Posterior vena cava (tissue), 2 donors: ENCODE data around the gene EFNA4. TPM values are rescaled to one million over a fixed set of nuclear protein-coding genes. Genes with fewer than 3 reads are reported as not detected.
"Not testable (repeated sequence)": the region's sequence is repeated elsewhere in the genome, so short reads cannot be mapped to it uniquely, and the experiment has no call there.

ENCODE experiments used
- DNase-seq: peaks from one replicate; pipeline ENCODE4 v3.0.0-alpha.2; 2020; ENCODE audit warnings: low spot score
- intact Hi-C, 2 donors: fragments of 100-400 bp; cut with DNase I; formaldehyde crosslinking; loops; one replicate each; pipeline versions ENCODE4 v1.14.1 to v1.14.2; 2022 to 2023
- total RNA-seq, 2 donors: library from RNA; stranded (reverse); fragmentation: NEBNext Ultra II Directional; extraction: Animal tissue kit (Norgen Biotek cat#: 25700); gene quantifications; one replicate each; pipeline ENCODE4 v1.2.1, GENCODE V29; 2021
- donor health status: DM: yes; HTN: yes; CAD: no.
- donor health status: DM: yes; HTN: yes; CAD: no.

Gene EFNA4
- total RNA-seq, 2 donors from 2014 or later: 2.0 to 2.6 TPM

DNA sequence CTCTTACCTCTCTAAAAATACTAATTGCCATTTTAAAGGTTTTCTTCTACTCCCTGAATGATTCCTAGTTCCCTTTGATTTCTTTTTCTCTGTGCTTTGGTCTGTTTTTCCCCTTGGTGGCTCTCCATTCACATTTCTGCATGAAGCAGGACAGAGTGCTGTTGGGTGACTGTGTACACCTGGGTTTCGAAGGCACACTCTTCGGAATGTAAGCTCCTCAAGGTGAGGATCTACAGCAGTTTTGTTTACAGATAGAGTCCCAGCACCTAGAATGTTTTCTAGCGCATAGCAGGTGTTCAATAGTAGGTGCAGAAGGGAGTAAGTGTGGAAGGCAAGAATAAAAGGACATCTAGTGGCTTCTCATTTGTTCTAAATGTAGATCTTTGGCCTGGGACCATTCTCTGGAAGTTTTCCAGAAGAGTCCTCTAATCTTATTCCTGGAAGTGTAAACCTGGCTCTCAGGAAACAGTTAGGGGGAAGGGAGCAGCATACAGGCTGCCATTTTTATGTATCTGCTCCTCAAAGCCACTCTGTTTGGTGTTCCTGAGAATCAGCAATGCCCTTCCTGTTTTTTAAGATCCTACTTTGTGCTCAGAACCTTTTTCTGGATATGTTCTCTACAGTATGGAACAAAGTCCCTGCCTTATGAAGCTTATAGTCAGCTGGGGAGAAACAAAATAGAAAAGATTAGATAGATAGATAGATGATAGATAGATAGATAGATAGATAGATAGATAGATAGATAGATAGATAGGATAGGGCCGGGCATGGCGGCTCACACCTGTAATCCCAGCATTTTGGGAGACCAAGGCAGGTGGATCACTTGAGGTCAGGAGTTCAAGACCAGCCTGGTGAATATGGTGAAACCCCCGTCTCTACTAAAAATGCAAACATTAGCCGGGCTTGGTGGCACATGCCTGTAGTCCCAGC is 41.3 kb downstream of the EFNA4 start:
- intact Hi-C loops: no loop called here

DNA sequence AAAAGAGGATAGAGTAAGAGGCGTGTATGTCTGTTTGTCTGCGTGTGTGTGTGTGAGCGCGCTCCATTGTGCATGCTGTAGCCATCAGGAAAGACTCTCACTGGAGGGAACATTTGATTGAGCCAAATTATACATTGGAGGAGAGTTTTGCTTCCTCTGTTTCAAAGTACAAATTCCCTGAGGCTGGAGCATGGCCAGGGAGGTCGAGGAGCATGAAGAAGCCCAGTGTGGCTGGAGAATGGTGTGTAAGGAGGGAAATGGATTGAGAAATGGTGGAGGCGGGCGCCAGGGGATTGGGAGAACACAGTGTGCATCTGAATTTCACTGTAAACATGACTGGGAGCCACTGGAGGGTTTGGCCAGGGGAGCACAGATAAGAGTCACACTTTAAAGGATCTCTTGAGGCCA is 42.1 kb downstream of the EFNA4 start:
- DNase-seq: no peak
- intact Hi-C loops: no loop called here

More for the DNA sequence above, 41.3 kb downstream of the EFNA4 start:
- DNase-seq: no peak

DNA sequence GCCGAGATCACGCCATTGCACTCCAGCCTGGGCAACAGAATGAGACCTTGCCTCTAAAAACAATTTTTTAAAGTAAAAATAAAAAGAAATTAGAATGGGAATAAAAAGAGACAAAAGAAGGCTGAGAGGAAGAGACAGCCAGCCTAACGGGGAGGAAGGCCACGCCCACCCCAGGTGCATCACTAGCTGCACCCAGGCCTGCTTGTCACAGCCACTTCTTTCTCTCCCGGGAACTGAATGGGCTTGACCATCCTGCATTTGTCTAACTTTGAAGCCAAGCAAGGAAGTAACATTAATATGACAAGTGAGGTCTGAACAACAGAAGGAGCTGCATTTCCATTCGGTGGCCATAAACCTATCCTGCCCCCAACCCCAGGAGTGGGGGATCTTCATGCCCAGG is 43.3 kb downstream of the EFNA4 start:
- intact Hi-C loops: no loop called here
- DNase-seq: no peak

DNA sequence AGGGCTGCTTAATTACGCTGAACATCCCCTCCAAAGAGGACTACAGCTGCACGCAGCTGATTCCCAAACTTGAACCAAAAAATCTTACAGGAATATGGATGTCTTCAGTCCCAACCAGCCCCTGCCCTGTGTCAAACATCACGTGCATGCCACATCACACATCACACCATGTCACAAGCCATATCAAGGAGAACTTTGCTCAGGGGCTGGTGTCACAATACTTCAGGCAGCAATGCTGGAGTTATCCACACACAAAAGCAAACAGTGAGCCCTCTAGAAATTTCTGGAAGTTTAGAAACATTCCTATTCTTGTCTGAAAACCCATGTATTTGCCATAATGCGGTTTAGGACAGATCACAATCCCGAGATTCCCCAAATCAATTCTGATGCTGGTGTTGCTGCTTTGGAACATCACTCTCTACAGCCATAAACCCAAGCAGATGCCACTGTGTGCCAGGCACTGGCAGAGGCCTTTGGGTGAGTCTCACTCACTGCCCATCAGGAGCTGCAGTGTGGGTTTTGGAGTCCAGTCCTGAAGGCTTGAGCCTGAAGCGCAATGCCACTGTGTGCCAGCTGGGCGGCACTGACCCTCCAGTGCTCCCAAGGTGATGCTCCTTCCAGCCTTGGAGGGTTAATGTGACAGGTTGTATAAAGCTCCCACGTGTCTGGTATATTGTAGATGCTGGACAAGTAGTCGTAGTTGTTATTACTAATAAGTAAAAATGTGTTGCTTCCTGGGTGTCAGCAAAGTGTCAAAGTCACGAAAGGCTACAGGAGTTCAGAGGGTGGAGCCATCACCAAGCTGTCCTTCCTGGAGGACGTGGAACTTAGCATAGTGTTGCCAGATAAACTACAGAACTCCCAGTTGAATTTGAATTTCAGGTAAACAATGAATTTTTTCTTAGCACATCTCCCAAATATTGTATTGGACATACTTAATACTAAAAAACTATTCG is 44.0 kb downstream of the EFNA4 start:
- no peak for DNase-seq
- intact Hi-C loops: no loop called here

DNA sequence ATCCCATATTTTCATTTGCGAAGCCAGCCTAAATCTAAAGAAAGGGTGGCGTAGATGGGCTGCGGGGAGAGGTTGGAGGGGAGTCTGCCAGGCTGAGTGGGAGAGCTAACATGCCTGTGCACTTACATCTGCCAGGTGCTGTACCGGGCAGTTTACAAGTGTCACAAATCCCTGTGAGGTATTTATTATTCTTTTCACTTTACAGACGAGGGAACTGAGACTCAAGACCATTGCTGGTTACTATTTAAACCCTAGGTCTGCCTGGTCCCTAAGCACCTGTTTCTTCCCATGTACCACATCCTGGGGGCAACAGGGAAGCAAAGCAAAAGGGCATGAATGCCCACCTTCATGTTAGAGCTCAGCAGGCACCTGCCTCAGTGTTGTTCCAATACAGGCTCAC is 44.8 kb downstream of the EFNA4 start:
- DNase-seq: no peak
- intact Hi-C loops: no loop called here

DNA sequence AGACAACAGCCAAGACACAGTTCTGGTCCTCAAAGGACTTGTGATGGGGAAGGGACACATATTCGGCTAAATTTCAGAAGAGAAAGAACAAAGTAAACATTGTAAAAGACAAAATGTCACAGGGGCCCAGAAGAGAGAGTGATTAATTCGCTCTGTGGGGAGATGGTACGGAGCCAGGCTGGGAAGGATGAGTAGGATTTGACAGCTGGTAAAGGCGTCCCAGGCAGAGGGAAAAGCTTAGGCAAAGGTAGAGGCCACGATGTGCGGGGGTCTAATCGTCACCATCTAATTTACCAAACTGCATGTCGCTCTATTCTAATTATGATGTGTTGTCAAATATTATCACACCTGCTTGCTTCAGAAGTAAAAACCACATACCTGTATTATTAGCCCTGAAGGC is 46.8 kb downstream of the EFNA4 start:
- no peak for DNase-seq
- intact Hi-C loops: no loop called here

DNA sequence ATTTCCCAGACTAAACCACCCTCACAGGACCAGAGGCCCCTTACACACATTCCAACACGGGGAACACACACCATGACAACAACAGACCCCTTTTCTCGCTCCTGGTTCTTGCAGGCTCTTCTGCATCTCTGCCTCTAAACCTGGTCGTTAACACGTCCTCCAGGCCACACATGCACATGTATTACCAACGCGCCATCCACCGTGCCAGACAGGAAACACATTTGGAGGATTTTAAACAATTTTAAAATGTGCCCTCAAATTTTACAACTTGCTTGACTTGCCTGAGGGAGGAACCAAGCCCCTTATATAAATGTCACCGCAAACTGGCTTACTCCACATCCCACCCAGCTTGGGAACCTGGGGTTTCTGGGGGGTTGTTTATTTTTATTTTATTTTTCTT is 47.3 kb downstream of the EFNA4 start:
- DNase-seq: no peak
- intact Hi-C loops: no loop called here

DNA sequence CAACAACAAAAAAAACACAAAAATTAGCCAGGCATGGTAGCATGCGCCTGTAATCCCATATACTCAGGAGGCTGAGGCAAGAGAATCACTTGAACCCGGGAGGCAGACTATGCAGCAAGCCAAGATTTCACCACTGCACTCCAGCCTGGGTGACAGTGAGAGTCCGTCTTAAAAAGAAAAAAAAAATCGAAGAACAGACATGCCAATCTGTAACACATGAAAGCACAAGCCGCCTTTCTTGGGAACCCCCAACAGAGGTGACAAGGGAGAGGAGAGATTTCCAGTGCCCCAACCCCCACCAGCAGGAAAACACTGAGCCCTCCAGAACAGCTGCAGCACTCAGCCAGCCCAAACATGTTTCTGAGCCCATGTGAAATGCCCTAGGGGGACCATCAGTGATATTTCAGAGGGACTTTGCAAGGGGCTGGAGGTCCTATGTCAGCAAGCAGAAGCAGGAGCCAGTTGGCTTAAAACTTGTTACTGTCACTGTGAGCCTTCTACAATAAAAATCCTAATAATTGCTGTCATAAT is 50.0 kb downstream of the EFNA4 start:
- intact Hi-C loops: no loop called here
- no peak for DNase-seq

DNA sequence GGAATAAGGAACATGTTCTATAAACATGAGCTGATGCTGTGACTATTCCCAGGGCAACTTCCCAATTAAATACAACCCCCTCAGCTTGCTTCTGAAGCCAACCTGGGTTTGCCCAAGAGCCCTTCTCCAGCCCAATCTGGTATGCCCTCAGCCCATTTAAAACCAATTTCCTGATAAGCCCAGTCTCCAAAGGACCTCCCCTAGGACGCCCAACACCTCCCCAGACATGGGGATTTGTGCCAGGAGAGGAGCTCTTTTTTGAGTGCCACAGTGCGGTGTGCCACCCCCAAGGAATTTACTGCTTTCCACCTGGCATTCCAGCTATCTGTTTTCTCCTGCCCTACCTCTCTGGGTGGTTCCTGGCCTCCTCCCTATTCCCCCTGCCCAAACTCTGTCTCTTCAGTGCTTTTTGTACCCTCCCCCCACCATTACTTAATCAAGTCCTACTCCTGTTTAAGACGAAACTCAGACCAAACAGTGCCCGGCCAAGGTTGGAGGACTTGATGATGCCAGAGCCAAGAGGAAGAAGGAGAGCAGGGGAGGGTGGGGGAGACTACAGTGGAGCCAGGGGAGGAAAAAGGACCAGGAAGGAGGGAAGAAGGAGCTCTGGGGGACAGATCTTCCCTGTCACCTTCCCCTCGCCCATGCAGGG is 52.7 kb downstream of the EFNA4 start:
- intact Hi-C loops: no loop called here
- no peak for DNase-seq

DNA sequence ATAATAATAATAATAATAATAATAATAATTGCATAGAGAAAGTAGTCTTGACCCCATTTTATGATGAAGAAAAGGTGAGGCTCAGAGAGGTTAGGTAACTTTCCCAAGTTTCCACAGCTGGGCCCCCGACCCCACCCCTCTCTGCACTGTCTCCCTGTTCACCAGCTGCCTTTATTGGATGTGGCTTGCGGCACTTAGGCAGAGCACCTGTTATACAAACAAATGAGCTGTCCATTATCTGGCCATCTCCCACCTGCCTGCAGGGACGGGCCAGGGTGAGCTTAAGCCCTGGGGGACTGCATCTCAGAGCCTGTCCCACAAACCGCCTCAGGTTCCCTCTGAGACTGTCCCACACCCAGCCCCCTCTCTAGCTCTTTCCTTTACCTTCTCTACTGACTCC is 54.1 kb downstream of the EFNA4 start:
- intact Hi-C loops: no loop called here
- no peak for DNase-seq

DNA sequence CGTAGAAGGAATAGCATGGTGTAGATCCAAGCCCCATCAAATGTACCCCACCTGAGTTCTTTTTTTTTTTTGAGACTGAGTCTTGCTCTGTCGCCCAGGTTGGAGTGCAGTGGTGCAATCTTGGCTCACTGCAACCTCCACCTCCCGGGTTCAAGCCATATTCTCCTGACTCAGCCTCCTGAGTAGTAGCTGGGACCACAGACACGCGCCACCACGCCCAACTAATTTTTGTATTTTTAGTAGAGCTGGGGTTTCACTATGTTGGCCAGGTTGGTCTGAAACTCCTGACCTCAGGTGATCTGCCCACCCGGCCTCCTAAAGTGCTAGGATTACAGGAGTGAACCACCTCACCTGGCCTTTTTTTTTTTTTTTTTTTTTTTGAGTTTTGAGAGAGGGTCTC is 54.5 kb downstream of the EFNA4 start:
- DNase-seq, intact Hi-C loops: not testable (repeated sequence)

Other genes starting within 250 kb of the EFNA4 start
- gene KCNN3, start 193.5 kb upstream of the EFNA4 start, total RNA-seq: 1 to 10 TPM; 1.9 to 2.0 TPM
- 10 to 100 TPM; 26.5 to 31.5 TPM for gene PMVK, start 127.0 kb upstream of the EFNA4 start, total RNA-seq
- 100 to 1,000 TPM in 1 of 2 donors, 10 to 100 TPM in 1; 95.3 to 138 TPM for gene PBXIP1, start 107.6 kb upstream of the EFNA4 start, total RNA-seq
- 10 to 100 TPM; 17.0 to 19.2 TPM for gene PYGO2, start 102.0 kb upstream of the EFNA4 start, total RNA-seq
- 100 to 1,000 TPM; 135 to 149 TPM for gene SHC1, start 93.0 kb upstream of the EFNA4 start, total RNA-seq
- 10 to 100 TPM; 22.5 to 23.4 TPM for gene CKS1B, start 89.1 kb upstream of the EFNA4 start, total RNA-seq
- 10 to 100 TPM; 18.3 to 21.6 TPM for gene FLAD1, start 80.4 kb upstream of the EFNA4 start, total RNA-seq
- gene LENEP, start 70.2 kb upstream of the EFNA4 start, total RNA-seq: not detected
- gene ZBTB7B, start 60.9 kb upstream of the EFNA4 start, total RNA-seq: 10 to 100 TPM; 50.5 to 72.8 TPM
- 1 to 10 TPM in 1 of 2 donors, under 1 TPM in 1; 0.48 to 1.1 TPM for gene DCST2, start 30.0 kb upstream of the EFNA4 start, total RNA-seq
- gene DCST1, start 29.9 kb upstream of the EFNA4 start, total RNA-seq: not detected
- 100 to 1,000 TPM; 146 to 178 TPM for gene ADAM15, start 12.4 kb upstream of the EFNA4 start, total RNA-seq
- 1 to 10 TPM; 2.0 TPM for gene EFNA3, start 15.1 kb downstream of the EFNA4 start, total RNA-seq
- gene EFNA1, start 64.1 kb downstream of the EFNA4 start, total RNA-seq: 10 to 100 TPM; 12.6 to 13.2 TPM
- gene SLC50A1, start 72.1 kb downstream of the EFNA4 start, total RNA-seq: 10 to 100 TPM; 24.5 TPM
- 10 to 100 TPM; 53.1 to 75.2 TPM for gene DPM3, start 76.8 kb downstream of the EFNA4 start, total RNA-seq
- gene KRTCAP2, start 109.6 kb downstream of the EFNA4 start, total RNA-seq: 100 to 1,000 TPM; 145 to 146 TPM
- 1 to 10 TPM; 1.3 to 2.1 TPM for gene TRIM46, start 110.1 kb downstream of the EFNA4 start, total RNA-seq
- gene THBS3, start 144.2 kb downstream of the EFNA4 start, total RNA-seq: 10 to 100 TPM; 46.3 to 96.6 TPM
- gene MTX1, start 145.0 kb downstream of the EFNA4 start, total RNA-seq: 10 to 100 TPM; 20.9 to 26.8 TPM
- gene ENTREP3, start 191.7 kb downstream of the EFNA4 start, total RNA-seq: 10 to 100 TPM; 21.3 to 25.3 TPM
- gene SCAMP3, start 198.6 kb downstream of the EFNA4 start, total RNA-seq: 10 to 100 TPM; 34.7 to 37.3 TPM
- 10 to 100 TPM; 31.2 to 32.3 TPM for gene CLK2, start 209.8 kb downstream of the EFNA4 start, total RNA-seq
- gene HCN3, start 213.7 kb downstream of the EFNA4 start, total RNA-seq: 1 to 10 TPM; 1.4 to 1.5 TPM
- gene PKLR, start 237.7 kb downstream of the EFNA4 start, total RNA-seq: not detected
- gene FDPS, start 245.1 kb downstream of the EFNA4 start, total RNA-seq: 10 to 100 TPM; 86.7 to 93.0 TPM